Measurements from ENCODE around the gene PLRG1. TPM values are rescaled to one million over a fixed set of nuclear protein-coding genes. Genes with fewer than 3 reads are reported as not detected.

The PLRG1 gene
- polyA plus RNA-seq, 1 donor from 2014 or later = 64.2 TPM

DNA sequence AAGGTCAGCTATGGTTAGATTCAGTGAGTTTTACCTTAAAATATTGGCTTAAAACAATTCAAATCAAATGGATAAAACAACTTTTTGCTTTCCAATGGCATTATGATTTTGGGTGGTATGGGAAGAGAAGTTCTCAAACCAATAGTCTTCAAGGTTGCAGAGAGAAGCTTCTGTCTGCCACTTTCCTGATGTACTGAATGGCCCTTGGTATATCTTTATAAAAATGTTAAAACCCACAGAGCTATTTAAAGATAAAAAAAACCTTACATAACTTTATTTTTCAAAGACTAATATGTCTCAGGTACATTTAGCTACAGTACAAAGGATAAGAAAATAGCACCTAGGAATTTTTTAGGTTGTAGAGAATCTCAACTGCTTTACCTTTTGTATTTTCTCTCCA lies 33.5 kb upstream of the PLRG1 start:
- peaks cover 4% of the 10 kb centered on the region for H3K27me3 Mint-ChIP-seq
- H3K4me3 Mint-ChIP-seq = no peak overlapping the region
- no peaks in the 10 kb centered on the region for H3K36me3 Mint-ChIP-seq
- H3K27ac Mint-ChIP-seq = no peak overlapping the region
- H3K9me3 Mint-ChIP-seq = no peaks in the 10 kb centered on the region
- no peaks in the 10 kb centered on the region for H3K4me1 Mint-ChIP-seq

DNA sequence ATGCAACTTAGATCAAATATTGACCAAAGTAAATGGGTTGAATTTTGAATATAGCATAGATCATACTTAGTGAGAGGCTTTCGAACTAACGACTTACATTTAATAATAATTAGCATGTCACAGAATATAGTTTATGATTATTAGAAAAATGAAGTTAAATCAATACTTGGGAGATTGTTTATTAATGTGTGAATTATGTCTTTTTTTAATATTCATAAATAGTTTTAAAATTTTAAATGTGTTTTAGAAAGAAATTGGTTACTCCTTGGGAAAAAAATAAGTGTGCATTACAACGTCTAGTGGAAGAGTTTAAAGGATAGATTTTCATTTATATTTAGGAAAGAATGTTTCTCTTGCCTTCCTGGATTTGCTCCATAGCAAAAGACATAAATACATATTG lies 33.0 kb upstream of the PLRG1 start:
- H3K9me3 Mint-ChIP-seq = no peaks in the 10 kb centered on the region
- H3K36me3 Mint-ChIP-seq = no peaks in the 10 kb centered on the region
- H3K27me3 Mint-ChIP-seq = peaks cover 4% of the 10 kb centered on the region
- no peak overlapping the region for H3K4me3 Mint-ChIP-seq
- H3K27ac Mint-ChIP-seq = no peak overlapping the region
- no peaks in the 10 kb centered on the region for H3K4me1 Mint-ChIP-seq

DNA sequence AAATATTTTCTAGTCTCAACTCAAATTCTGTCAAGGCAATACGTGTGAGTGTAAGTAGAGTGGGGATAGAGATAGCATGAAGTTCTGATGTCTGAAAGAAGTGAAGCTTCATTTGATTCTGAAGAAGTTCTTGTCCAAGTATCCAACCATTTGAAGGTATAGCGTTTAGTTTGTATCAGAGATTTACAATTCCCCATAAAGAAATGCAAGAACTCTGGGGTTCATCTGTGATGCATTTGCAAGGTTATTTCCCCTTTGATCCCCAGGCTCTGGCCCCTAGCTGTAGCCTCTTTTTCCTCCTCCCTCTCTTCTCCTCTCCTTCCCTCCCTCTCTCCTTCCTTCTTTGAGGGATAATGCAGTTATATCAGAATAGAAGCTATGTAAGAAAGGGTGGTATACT lies 32.5 kb upstream of the PLRG1 start:
- H3K9me3 Mint-ChIP-seq = no peaks in the 10 kb centered on the region
- H3K27me3 Mint-ChIP-seq = peaks cover 4% of the 10 kb centered on the region
- H3K4me3 Mint-ChIP-seq = no peak overlapping the region
- no peaks in the 10 kb centered on the region for H3K36me3 Mint-ChIP-seq
- H3K4me1 Mint-ChIP-seq = no peaks in the 10 kb centered on the region
- no peak overlapping the region for H3K27ac Mint-ChIP-seq

DNA sequence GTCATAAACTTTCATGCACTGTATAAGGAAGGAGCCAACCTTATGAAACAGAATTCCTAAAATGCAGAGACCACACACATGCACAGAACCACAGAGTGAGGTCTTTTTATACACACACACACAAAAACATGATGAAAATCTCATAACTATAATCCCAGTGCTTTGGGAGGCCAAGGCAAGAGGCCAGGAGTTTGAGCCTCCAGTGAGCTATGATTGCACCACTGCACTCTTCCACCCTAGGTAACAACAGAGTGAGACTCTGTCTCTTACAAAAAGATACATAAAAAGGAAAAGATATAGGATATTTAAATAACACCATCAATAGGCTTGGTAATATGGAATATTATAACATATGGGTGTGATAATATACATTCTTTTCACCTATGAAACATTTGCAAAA lies 29.7 kb upstream of the PLRG1 start:
- Mint-ChIP-seq H3K27ac (no peak overlapping the region), H3K4me3 (no peak overlapping the region), H3K27me3 (peaks cover 6% of the 10 kb centered on the region), H3K36me3 (no peaks in the 10 kb centered on the region), H3K9me3 (no peaks in the 10 kb centered on the region), H3K4me1 (no peaks in the 10 kb centered on the region)

DNA sequence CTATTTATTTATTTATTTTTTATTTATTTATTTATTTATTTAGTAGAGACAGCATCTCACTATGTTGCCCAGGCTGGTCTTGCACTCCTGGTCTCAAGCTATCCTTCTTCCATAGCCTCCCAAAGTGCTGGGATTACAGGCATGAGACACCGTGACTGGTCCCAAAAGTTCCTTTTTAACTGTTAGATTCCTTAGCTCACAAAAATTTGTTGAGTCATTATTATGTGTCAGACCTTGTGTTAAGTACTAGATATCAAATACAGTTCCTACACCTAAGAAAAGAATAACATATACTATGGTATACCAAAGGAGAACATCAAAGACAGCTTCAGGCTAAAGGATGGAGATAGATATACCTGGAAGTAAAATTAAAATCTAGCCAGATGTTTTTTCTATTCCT lies 28.7 kb upstream of the PLRG1 start:
- no peaks in the 10 kb centered on the region for H3K4me1 Mint-ChIP-seq
- H3K27me3 Mint-ChIP-seq = peaks cover 6% of the 10 kb centered on the region
- no peaks in the 10 kb centered on the region for H3K36me3 Mint-ChIP-seq
- H3K9me3 Mint-ChIP-seq = no peaks in the 10 kb centered on the region
- no peak overlapping the region for H3K27ac Mint-ChIP-seq
- no peak overlapping the region for H3K4me3 Mint-ChIP-seq

DNA sequence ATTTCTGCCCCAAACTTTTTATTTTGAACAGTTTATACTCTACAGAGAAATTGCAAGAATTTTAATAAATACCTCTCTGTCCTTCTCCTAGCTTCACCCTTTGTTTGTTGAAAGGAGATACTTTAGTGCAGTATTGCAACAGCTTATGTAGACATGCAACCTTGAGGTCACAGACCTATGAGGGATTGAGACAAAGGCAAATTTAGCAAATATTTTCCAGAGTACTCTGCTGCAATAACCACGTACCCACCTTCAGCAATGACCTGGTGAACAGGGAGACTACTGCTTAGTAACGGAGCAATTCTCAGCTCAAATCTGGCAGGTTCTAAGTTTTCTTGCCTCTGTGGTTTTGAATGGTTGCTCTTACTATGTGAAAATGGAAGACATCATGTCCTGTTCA lies 27.1 kb upstream of the PLRG1 start:
- H3K27ac Mint-ChIP-seq = no peak overlapping the region
- H3K27me3 Mint-ChIP-seq = peaks cover 7% of the 10 kb centered on the region
- H3K36me3 Mint-ChIP-seq = no peaks in the 10 kb centered on the region
- H3K9me3 Mint-ChIP-seq = no peaks in the 10 kb centered on the region
- H3K4me3 Mint-ChIP-seq = no peak overlapping the region
- H3K4me1 Mint-ChIP-seq = no peaks in the 10 kb centered on the region

DNA sequence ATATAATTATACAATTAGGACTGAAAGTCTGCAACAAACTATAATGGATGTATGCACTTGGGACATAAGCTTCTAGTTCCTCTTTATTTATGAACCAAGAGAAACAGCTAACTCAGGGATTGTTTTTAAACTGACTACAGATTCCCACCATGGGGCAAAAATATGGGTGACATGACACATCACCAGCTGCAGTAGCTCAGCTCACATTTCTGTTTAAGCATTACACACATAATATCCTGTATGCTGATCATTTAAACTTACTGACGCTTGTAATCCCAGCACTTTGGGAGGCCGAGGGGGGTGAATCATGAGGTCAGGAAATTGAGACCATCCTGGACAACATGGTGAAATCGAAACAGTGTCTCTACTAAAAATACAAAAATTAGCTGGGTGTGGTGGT lies 24.1 kb upstream of the PLRG1 start:
- H3K4me3 Mint-ChIP-seq = no peak overlapping the region
- H3K27me3 Mint-ChIP-seq = peaks cover 7% of the 10 kb centered on the region
- no peak overlapping the region for H3K27ac Mint-ChIP-seq
- no peaks in the 10 kb centered on the region for H3K36me3 Mint-ChIP-seq
- no peaks in the 10 kb centered on the region for H3K4me1 Mint-ChIP-seq
- no peaks in the 10 kb centered on the region for H3K9me3 Mint-ChIP-seq

DNA sequence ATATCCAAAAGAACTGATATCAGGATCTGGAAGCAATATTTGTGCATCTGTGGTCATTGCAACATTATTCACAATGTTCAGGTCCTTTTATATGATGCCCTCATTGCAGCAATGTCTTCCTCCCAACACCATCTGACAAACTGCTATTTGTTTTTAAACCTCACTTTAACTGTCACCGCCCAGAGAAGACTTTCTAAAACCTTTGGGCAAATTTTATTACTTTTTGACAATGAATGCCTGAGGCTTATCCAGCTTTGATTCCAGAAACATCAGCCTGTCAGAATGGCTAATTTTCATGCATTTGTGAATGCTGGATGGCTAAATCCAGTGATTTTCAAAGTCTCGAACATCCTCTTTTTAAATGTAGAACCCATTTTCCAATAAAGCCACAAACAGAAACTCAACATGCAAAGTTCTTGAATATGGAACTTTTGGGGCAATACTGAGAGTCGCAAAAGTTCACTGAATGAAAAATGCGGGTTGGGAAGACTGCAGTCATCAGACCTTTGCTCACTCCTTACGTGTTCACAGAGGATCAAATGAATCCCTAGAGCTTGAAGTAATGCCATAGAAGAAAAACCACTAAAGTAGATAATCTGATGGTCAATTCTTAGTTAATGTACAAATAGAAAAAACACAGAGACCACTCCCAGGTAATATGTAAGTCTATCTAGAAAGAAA lies 23.1 kb upstream of the PLRG1 start:
- no peak overlapping the region for H3K27ac Mint-ChIP-seq
- H3K9me3 Mint-ChIP-seq = no peaks in the 10 kb centered on the region
- H3K36me3 Mint-ChIP-seq = no peaks in the 10 kb centered on the region
- H3K27me3 Mint-ChIP-seq = peaks cover 7% of the 10 kb centered on the region
- H3K4me3 Mint-ChIP-seq = no peak overlapping the region
- H3K4me1 Mint-ChIP-seq = no peaks in the 10 kb centered on the region

DNA sequence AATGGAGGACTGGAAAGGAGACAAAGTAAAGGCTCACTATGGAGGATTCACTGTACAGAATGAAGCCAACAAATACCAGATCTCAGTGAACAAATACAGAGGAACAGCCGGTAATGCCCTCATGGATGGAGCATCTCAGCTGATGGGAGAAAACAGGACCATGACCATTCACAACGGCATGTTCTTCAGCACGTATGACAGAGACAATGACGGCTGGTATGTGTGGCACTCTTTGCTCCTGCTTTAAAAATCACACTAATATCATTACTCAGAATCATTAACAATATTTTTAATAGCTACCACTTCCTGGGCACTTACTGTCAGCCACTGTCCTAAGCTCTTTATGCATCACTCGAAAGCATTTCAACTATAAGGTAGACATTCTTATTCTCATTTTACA lies 19.4 kb upstream of the PLRG1 start:
- no peaks in the 10 kb centered on the region for H3K4me1 Mint-ChIP-seq
- H3K4me3 Mint-ChIP-seq = no peak overlapping the region

DNA sequence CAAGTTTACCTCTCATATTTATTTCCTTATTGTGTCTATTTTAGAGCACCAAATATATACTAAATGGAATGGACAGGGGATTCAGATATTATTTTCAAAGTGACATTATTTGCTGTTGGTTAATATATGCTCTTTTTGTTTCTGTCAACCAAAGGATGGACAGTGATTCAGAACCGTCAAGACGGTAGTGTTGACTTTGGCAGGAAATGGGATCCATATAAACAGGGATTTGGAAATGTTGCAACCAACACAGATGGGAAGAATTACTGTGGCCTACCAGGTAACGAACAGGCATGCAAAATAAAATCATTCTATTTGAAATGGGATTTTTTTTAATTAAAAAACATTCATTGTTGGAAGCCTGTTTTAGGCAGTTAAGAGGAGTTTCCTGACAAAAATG lies 18.8 kb upstream of the PLRG1 start:
- Mint-ChIP-seq H3K9me3 (no peaks in the 10 kb centered on the region), H3K4me3 (no peak overlapping the region), H3K4me1 (no peaks in the 10 kb centered on the region), H3K27ac (no peak overlapping the region), H3K27me3 (peaks cover 1% of the 10 kb centered on the region), H3K36me3 (no peaks in the 10 kb centered on the region)

More for the DNA sequence above, 19.4 kb upstream of the PLRG1 start:
- Mint-ChIP-seq H3K27ac (no peak overlapping the region), H3K27me3 (peaks cover 1% of the 10 kb centered on the region), H3K9me3 (no peaks in the 10 kb centered on the region), H3K36me3 (no peaks in the 10 kb centered on the region)

DNA sequence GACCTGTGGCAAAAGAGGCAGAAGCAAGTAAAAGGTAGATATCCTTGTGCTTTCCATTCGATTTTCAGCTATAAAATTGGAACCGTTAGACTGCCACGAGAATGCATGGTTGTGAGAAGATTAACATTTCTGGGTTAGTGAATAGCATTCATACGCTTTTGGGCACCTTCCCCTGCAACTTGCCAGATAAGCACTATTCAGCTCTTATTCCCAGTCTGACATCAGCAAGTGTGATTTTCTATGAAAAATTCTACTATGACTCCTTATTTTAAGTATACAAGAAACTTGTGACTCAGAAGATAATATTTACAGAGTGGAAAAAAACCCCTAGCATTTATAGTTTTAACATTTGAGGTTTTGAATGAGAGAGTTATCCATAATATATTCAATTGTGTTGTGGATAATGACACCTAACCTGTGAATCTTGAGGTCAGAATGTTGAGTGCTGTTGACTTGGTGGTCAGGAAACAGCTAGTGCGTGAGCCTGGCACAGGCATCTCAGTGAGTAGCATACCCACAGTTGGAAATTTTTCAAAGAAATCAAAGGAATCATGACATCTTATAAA lies 16.5 kb upstream of the PLRG1 start:
- no peaks in the 10 kb centered on the region for H3K4me1 Mint-ChIP-seq
- no peaks in the 10 kb centered on the region for H3K9me3 Mint-ChIP-seq
- H3K27me3 Mint-ChIP-seq = no peaks in the 10 kb centered on the region
- H3K4me3 Mint-ChIP-seq = peak overlapping the region in 1 of 4 donors; percentile 23
- no peak overlapping the region for H3K27ac Mint-ChIP-seq
- H3K36me3 Mint-ChIP-seq = no peaks in the 10 kb centered on the region

DNA sequence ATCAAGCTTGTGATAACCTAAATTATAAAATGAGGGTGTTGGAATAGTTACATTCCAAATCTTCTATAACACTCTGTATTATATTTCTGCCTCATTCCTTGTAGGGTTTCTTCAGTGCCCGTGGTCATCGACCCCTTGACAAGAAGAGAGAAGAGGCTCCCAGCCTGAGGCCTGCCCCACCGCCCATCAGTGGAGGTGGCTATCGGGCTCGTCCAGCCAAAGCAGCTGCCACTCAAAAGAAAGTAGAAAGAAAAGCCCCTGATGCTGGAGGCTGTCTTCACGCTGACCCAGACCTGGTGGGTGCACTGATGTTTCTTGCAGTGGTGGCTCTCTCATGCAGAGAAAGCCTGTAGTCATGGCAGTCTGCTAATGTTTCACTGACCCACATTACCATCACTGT lies 15.5 kb upstream of the PLRG1 start:
- Mint-ChIP-seq H3K27me3 (no peaks in the 10 kb centered on the region), H3K9me3 (no peaks in the 10 kb centered on the region), H3K4me1 (no peaks in the 10 kb centered on the region), H3K4me3 (no peak overlapping the region), H3K27ac (no peak overlapping the region), H3K36me3 (no peaks in the 10 kb centered on the region)

DNA sequence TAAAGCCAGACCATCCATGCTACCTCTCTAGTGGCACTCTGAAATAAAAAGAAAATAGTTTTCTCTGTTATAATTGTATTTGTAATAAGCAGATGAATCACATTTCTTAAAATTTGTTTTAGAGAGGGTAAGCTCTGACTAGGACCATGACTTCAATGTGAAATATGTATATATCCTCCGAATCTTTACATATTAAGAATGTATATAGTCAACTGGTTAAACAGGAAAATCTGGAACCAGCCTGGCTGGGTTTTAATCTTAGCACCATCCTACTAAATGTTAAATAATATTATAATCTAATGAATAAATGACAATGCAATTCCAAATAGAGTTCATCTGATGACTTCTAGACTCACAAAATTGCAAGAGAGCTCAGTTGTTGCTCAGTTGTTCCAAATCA lies 14.1 kb upstream of the PLRG1 start:
- Mint-ChIP-seq H3K36me3 (no peaks in the 10 kb centered on the region), H3K27ac (no peak overlapping the region), H3K4me1 (peaks cover 0 to 3% (median 0%) of the 10 kb centered on the region in 3 donors), H3K27me3 (no peaks in the 10 kb centered on the region), H3K4me3 (no peak overlapping the region), H3K9me3 (no peaks in the 10 kb centered on the region)

DNA sequence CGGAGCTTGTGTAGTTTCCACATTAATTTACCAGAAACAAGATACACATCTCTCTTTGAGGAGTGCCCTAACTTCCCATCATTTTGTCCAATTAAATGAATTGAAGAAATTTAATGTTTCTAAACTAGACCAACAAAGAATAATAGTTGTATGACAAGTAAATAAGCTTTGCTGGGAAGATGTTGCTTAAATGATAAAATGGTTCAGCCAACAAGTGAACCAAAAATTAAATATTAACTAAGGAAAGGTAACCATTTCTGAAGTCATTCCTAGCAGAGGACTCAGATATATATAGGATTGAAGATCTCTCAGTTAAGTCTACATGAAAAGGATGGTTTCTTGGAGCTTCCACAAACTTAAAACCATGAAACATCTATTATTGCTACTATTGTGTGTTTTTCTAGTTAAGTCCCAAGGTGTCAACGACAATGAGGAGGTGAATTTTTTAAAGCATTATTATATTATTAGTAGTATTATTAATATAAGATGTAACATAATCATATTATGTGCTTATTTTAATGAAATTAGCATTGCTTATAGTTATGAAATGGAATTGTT lies 12.6 kb upstream of the PLRG1 start, which contains the start of gene FGB:
TSS of gene FGB (plus strand) at position 315 of the 558 bp plus-strand sequence. CDS start at position 323, 8 bp downstream.
- no peaks in the 10 kb centered on the region for H3K27me3 Mint-ChIP-seq
- no peak within 1 kb of the TSS for H3K27ac Mint-ChIP-seq
- no peak within 1 kb of the TSS for H3K4me3 Mint-ChIP-seq
- no peaks in the 10 kb centered on the region for H3K9me3 Mint-ChIP-seq
- no peaks in the 10 kb centered on the region for H3K36me3 Mint-ChIP-seq
- peaks cover 0 to 3% (median 0%) of the 10 kb centered on the region in 3 donors for H3K4me1 Mint-ChIP-seq

DNA sequence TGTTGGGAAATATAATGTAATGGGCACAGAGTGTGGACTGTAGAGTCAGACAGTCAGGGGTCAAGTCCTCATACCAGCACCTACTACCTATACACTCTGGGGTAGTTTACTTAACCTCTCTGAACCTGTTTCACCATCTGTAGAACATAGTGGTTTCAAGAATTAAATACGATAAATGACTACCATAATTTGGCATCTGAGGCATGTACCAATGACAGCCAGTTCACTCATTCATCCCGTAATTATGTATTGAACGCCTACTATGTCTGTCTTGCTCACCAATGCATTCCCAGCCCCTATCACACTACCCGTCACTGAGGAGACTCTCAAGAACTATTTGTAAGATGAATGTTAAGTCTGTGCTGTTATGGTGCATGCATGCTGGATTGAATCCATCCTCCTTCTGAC lies 10.6 kb upstream of the PLRG1 start:
- H3K4me3 Mint-ChIP-seq = no peak overlapping the region
- peaks cover 0 to 3% (median 0%) of the 10 kb centered on the region in 3 donors for H3K4me1 Mint-ChIP-seq
- H3K27ac Mint-ChIP-seq = no peak overlapping the region
- no peaks in the 10 kb centered on the region for H3K9me3 Mint-ChIP-seq
- H3K36me3 Mint-ChIP-seq = no peaks in the 10 kb centered on the region
- H3K27me3 Mint-ChIP-seq = no peaks in the 10 kb centered on the region

DNA sequence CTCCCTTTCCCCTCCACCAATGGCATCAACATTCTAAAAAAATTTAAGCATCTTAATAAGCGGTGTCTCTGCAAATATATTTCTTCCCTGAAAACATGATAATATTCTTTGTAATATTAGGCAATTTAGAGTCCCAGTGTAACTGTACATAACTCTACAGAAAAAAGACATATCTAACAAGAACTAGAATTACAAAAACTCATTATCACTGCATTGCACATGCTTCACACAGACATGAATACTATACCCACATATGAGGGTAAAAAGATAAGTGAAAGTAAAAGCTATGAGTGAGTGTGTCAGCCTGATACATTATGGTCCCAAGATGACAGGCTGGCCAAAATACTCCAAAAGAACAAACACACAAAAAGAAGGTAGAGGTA lies 10.2 kb upstream of the PLRG1 start:
- H3K4me3 Mint-ChIP-seq = no peak overlapping the region
- H3K4me1 Mint-ChIP-seq = peaks cover 0 to 3% (median 0%) of the 10 kb centered on the region in 3 donors
- no peak overlapping the region for H3K27ac Mint-ChIP-seq
- H3K36me3 Mint-ChIP-seq = no peaks in the 10 kb centered on the region
- H3K9me3 Mint-ChIP-seq = no peaks in the 10 kb centered on the region
- H3K27me3 Mint-ChIP-seq = no peaks in the 10 kb centered on the region
